Caco-2 (cell line): ENCODE data around the gene HAPSTR1. TPM values are rescaled to one million over a fixed set of nuclear protein-coding genes. Genes with fewer than 3 reads are reported as not detected.

Source experiments
- BruUV-seq: library from RNA; stranded (reverse); fragments of 400-500 nt; replicated peaks from 2 replicates; lab custom pipeline; 2021; lab: Mats Ljungman, UMichigan
- CTCF ChIA-PET: fragments of 300-600 bp; sonication (Branson Sonifier 250); formaldehyde crosslinking; loops from one replicate; lab custom pipeline; 2022; ENCODE audit warnings: antibody characterized with exemption; lab: Charles Lee
- POLR2A ChIA-PET: fragments of 300-600 bp; sonication (Branson Sonifier 250); formaldehyde crosslinking; loops from one replicate; lab custom pipeline; 2022; ENCODE audit warnings: antibody characterized with exemption; lab: Charles Lee
- DNase-seq, 2 experiments: peaks; one replicate each; pipeline versions ENCODE4 v3.0.0 to v3.0.0-alpha.2; 2020 to 2022
- H3K27me3 ChIP-seq: replicated peaks from 2 replicates; pipeline ENCODE4 v1.6.0; 2011; ENCODE audit warnings: low read length; ENCODE audit not compliant: control insufficient read depth, insufficient read depth
- H3K36me3 ChIP-seq: 2 replicates; pipeline ENCODE4 v1.5.1; 2011; ENCODE audit warnings: low read length; ENCODE audit not compliant: control insufficient read depth, insufficient read depth
- H3K4me1 ChIP-seq: fragments of 250-450 bp; sonication (Bioruptor Pico); 2 replicates; pipeline ENCODE4 v1.5.1; 2020; ENCODE audit warnings: mild to moderate bottlenecking
- H3K4me3 ChIP-seq: 2 replicates; pipeline ENCODE4 v1.5.1; 2011; ENCODE audit warnings: low read depth, mild to moderate bottlenecking, control low read depth, low read length
- H3K9me3 ChIP-seq: fragments of 250-450 bp; sonication (Bioruptor Pico); 2 replicates; pipeline ENCODE4 v1.5.1; 2020; ENCODE audit warnings: mild to moderate bottlenecking, moderate library complexity
- H3K27ac Mint-ChIP-seq: one replicate; pipeline ENCODE4 v1.8.0; 2022; ENCODE audit warnings: mixed read lengths; ENCODE audit not compliant: unreplicated experiment
- H3K27me3 Mint-ChIP-seq: one replicate; pipeline ENCODE4 v1.8.0; 2022; ENCODE audit warnings: mixed read lengths; ENCODE audit not compliant: insufficient read depth, unreplicated experiment
- H3K36me3 Mint-ChIP-seq: one replicate; pipeline ENCODE4 v1.8.0; 2022; ENCODE audit warnings: mild to moderate bottlenecking, mixed read lengths; ENCODE audit not compliant: insufficient read depth, unreplicated experiment
- H3K4me1 Mint-ChIP-seq: one replicate; pipeline ENCODE4 v1.8.0; 2022; ENCODE audit warnings: low read depth, mixed read lengths; ENCODE audit not compliant: unreplicated experiment
- H3K4me3 Mint-ChIP-seq: one replicate; pipeline ENCODE4 v1.8.0; 2022; ENCODE audit warnings: mild to moderate bottlenecking, moderate library complexity, mixed read lengths; ENCODE audit not compliant: unreplicated experiment
- H3K9me3 Mint-ChIP-seq: one replicate; pipeline ENCODE4 v1.8.0; 2022; ENCODE audit warnings: mixed read lengths; ENCODE audit not compliant: unreplicated experiment
- intact Hi-C: fragments of 100-400 bp; cut with micrococcal nuclease; formaldehyde crosslinking; loops from one replicate; pipeline ENCODE4 v1.10.0; 2022; ENCODE audit not compliant: unreplicated experiment
- total RNA-seq: library from RNA; stranded (reverse); gene quantifications from 2 replicates; pipeline ENCODE4 v1.2.3, GENCODE V29; 2022
- TF ChIP-seq, protein P1 (sequence below), 2 experiments: fragments of 200-600 bp in 1 of 2; IDR thresholded peaks; 1 replicate in 1 of 2; 2 replicates in 1 of 2; pipeline versions ENCODE4 v1.5.1 to v1.8.0; 2011 to 2022; ENCODE audit warnings: antibody characterized with exemption in 1 of 2, control low read depth in 1 of 2, inconsistent platforms in 1 of 2, low read depth in 1 of 2, low read length in 1 of 2, mild to moderate bottlenecking in 1 of 2, moderate library complexity in 1 of 2; ENCODE audit not compliant: insufficient read depth in 1 of 2, severe bottlenecking in 1 of 2, unreplicated experiment in 1 of 2

HAPSTR1 gene
- total RNA-seq, 1 experiment from 2014 or later, result 47.1 TPM

DNA sequence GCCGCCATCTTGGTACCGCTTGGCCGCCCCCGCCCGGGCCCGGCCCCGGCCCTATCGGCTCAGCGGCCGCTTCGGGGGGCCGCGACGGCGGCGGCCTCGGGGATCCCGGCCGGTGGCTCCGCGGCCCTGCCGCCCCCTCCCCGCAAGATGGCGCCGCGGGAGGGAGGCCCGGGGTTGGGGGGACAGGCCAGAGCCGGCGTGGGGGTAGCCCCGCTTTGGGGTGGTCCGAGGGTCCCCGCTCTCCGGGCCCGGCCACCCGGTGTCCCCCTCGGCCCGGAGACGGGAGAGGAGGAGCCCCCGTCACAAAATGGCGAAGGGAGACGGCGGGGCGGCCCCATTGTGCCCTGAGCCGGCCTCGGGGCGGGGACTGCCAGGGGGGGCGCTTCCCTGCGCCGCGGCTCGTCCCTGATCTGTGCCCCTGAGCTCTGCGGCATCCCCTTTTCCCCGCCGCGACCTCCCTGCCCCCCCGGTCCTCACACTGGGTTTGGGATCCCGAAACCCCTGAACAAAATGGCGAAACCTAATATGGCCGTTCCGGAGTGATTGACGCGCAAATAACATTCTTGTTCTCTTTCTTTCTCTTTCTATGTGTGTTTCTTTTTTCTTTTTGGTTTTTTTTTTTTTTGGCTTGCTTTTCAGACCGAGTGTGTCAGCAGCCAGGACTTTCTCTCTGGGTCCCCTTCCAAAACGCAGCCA, 986 bp downstream of the HAPSTR1 start:
- Mint-ChIP-seq H3K4me1 (peaks cover 10% of the 10 kb centered on the region), H3K4me3 (peak overlapping the region; percentile 100), H3K9me3 (no peaks in the 10 kb centered on the region), H3K27me3 (no peaks in the 10 kb centered on the region), H3K27ac (peak overlapping the region; percentile 100), H3K36me3 (peaks cover 46% of the 10 kb centered on the region)
- peak overlapping the region; percentile 98 for H3K4me3 ChIP-seq
- TF ChIP-seq, protein P1, sequence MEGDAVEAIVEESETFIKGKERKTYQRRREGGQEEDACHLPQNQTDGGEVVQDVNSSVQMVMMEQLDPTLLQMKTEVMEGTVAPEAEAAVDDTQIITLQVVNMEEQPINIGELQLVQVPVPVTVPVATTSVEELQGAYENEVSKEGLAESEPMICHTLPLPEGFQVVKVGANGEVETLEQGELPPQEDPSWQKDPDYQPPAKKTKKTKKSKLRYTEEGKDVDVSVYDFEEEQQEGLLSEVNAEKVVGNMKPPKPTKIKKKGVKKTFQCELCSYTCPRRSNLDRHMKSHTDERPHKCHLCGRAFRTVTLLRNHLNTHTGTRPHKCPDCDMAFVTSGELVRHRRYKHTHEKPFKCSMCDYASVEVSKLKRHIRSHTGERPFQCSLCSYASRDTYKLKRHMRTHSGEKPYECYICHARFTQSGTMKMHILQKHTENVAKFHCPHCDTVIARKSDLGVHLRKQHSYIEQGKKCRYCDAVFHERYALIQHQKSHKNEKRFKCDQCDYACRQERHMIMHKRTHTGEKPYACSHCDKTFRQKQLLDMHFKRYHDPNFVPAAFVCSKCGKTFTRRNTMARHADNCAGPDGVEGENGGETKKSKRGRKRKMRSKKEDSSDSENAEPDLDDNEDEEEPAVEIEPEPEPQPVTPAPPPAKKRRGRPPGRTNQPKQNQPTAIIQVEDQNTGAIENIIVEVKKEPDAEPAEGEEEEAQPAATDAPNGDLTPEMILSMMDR (IDR thresholded peaks at IDR 0.05; ENCODE audit: insufficient read depth in 1 of 2, low read depth in 1 of 2, low read length in 1 of 2, severe bottlenecking in 1 of 2, unreplicated experiment in 1 of 2), result no peak
- ChIA-PET POLR2A (no interaction called here), CTCF (interaction anchor here (0.6 kb wide), 1 partner anchor 1430 kb away, joined by 5 read pairs; no protein-coding TSS in a partner anchor)
- no peaks in the 10 kb centered on the region for H3K9me3 ChIP-seq
- BruUV-seq, result no TSS peak
- H3K36me3 ChIP-seq, result peaks cover 3% of the 10 kb centered on the region
- no peaks in the 10 kb centered on the region for H3K27me3 ChIP-seq
- intact Hi-C loops, result loop anchor here (5.0 kb wide), 2 partner anchors 40 to 225 kb away; partner anchors contain the start of gene CARHSP1
- H3K4me1 ChIP-seq, result peaks cover 18% of the 10 kb centered on the region
- peak in 1 of 2 experiments; percentile 50 for DNase-seq

GRCh38 chr16:9092978-9093344, 1.5 kb downstream of the HAPSTR1 start:
- POLR2A ChIA-PET, result no interaction called here
- no peaks in the 10 kb centered on the region for H3K9me3 ChIP-seq
- Mint-ChIP-seq H3K9me3 (no peaks in the 10 kb centered on the region), H3K36me3 (peaks cover 52% of the 10 kb centered on the region), H3K27me3 (no peaks in the 10 kb centered on the region), H3K4me1 (peaks cover 10% of the 10 kb centered on the region), H3K27ac (peak overlapping the region; percentile 100), H3K4me3 (peak overlapping the region; percentile 100)
- intact Hi-C loops, result loop anchor here (5.0 kb wide), 2 partner anchors 41 to 226 kb away; partner anchors contain the start of gene CARHSP1
- H3K27me3 ChIP-seq, result no peaks in the 10 kb centered on the region
- TF ChIP-seq, protein P1 (IDR thresholded peaks at IDR 0.05; ENCODE audit: insufficient read depth in 1 of 2, low read depth in 1 of 2, low read length in 1 of 2, severe bottlenecking in 1 of 2, unreplicated experiment in 1 of 2), result no peak
- H3K36me3 ChIP-seq, result peaks cover 3% of the 10 kb centered on the region
- peaks cover 18% of the 10 kb centered on the region for H3K4me1 ChIP-seq
- CTCF ChIA-PET, result interaction anchor here (0.6 kb wide), 1 partner anchor 1430 kb away, joined by 5 read pairs; no protein-coding TSS in a partner anchor
- BruUV-seq, result no TSS peak
- DNase-seq, result peak in 1 of 2 experiments; percentile 31
- peak overlapping the region; percentile 98 for H3K4me3 ChIP-seq

- H3K9me3 ChIP-seq, result no peaks in the 10 kb centered on the region
- peaks cover 3% of the 10 kb centered on the region for H3K36me3 ChIP-seq
- H3K4me3 Mint-ChIP-seq, result peak overlapping the region; percentile 100
- peaks cover 25% of the 10 kb centered on the region for H3K4me1 ChIP-seq
- no peaks in the 10 kb centered on the region for H3K27me3 ChIP-seq
- H3K4me3 ChIP-seq, result no peak overlapping the region
- intact Hi-C loops, result loop anchor here (5.0 kb wide), 2 partner anchors 42 to 227 kb away; partner anchors contain the start of gene CARHSP1
- BruUV-seq, result no TSS peak
- ChIA-PET POLR2A (no interaction called here), CTCF (no interaction called here)
- peaks cover 10% of the 10 kb centered on the region for H3K4me1 Mint-ChIP-seq
- H3K27ac Mint-ChIP-seq, result peak overlapping the region; percentile 100
- H3K27me3 Mint-ChIP-seq, result no peaks in the 10 kb centered on the region
- TF ChIP-seq, protein P1 (IDR thresholded peaks at IDR 0.05; ENCODE audit: insufficient read depth in 1 of 2, low read depth in 1 of 2, low read length in 1 of 2, severe bottlenecking in 1 of 2, unreplicated experiment in 1 of 2), result no peak
- DNase-seq, result no peak
- no peaks in the 10 kb centered on the region for H3K9me3 Mint-ChIP-seq
- H3K36me3 Mint-ChIP-seq, result peaks cover 59% of the 10 kb centered on the region
Observed at GRCh38 chr16:9094011-9094846, 2.8 kb downstream of the HAPSTR1 start.
